HG03439 (cell line): ENCODE results near the gene LRMDA.

Source experiments
- ATAC-seq: cut with Tn5 transposase; IDR thresholded peaks from one replicate; pipeline ENCODE4 v1.9.1; 2021; ENCODE audit warnings: mild to moderate bottlenecking, moderate library complexity; ENCODE audit not compliant: unreplicated experiment

LRMDA gene

GRCh38 chr10:76169246-76169645 lies 737.8 kb downstream of the LRMDA start:
- no peak for ATAC-seq

- no peak for ATAC-seq
These were observed 740.6 kb downstream of the LRMDA start for GRCh38 chr10:76172020-76172419.

- no peak for ATAC-seq
These were observed 744.2 kb downstream of the LRMDA start for GRCh38 chr10:76175533-76176165.

GRCh38 chr10:76176166-76176550 lies 744.7 kb downstream of the LRMDA start:
- ATAC-seq, result no peak

GRCh38 chr10:76177936-76178335 lies 746.5 kb downstream of the LRMDA start:
- no peak for ATAC-seq

GRCh38 chr10:76178532-76179292 lies 747.3 kb downstream of the LRMDA start:
- no peak for ATAC-seq

GRCh38 chr10:76179806-76180205 lies 748.4 kb downstream of the LRMDA start:
- ATAC-seq, result no peak

GRCh38 chr10:76184647-76185046 lies 753.2 kb downstream of the LRMDA start:
- ATAC-seq, result no peak

GRCh38 chr10:76185471-76186301 lies 754.3 kb downstream of the LRMDA start:
- ATAC-seq, result no peak

- no peak for ATAC-seq
These were observed 756.8 kb downstream of the LRMDA start for GRCh38 chr10:76188216-76188615.

GRCh38 chr10:76190634-76191270 lies 759.3 kb downstream of the LRMDA start:
- ATAC-seq, result no peak

GRCh38 chr10:76191336-76191735 lies 759.9 kb downstream of the LRMDA start:
- no peak for ATAC-seq

GRCh38 chr10:76192151-76192550 lies 760.7 kb downstream of the LRMDA start:
- no peak for ATAC-seq

- ATAC-seq, result no peak
These were observed 761.4 kb downstream of the LRMDA start for GRCh38 chr10:76192694-76193320.

- ATAC-seq, result no peak
These were observed 764.4 kb downstream of the LRMDA start for GRCh38 chr10:76195654-76196390.

GRCh38 chr10:76197293-76197692 lies 765.9 kb downstream of the LRMDA start:
- ATAC-seq, result no peak

GRCh38 chr10:76198287-76199035 lies 767.0 kb downstream of the LRMDA start:
- ATAC-seq, result no peak

- ATAC-seq, result no peak
These were observed 770.5 kb downstream of the LRMDA start for GRCh38 chr10:76201962-76202361.

GRCh38 chr10:76202777-76203176 lies 771.4 kb downstream of the LRMDA start:
- ATAC-seq, result no peak
